H1 (cell line): Measurements from ENCODE around the gene C5orf46. TPM values are rescaled to one million over a fixed set of nuclear protein-coding genes. Genes with fewer than 3 reads are reported as not detected.

Source experiments
- CTCF ChIA-PET: fragments of 300-600 bp; sonication (Branson Sonifier 250); formaldehyde crosslinking; loops from one replicate; lab custom pipeline; 2021; ENCODE audit not compliant: partially characterized antibody; lab: Charles Lee
- POLR2A ChIA-PET: fragments of 300-600 bp; sonication (Branson Sonifier 250); formaldehyde crosslinking; loops from one replicate; lab custom pipeline; 2021; ENCODE audit warnings: inconsistent platforms; ENCODE audit not compliant: partially characterized antibody; lab: Charles Lee
- DNase-seq, 2 experiments: peaks; one replicate each; pipeline versions ENCODE4 v3.0.0 to v3.0.0-alpha.2; 2010 to 2022; ENCODE audit warnings: low spot score in 2 of 2, low read depth in 1 of 2, mixed read lengths in 1 of 2
- FAIRE-seq: peaks from 2 replicates; lab custom pipeline; 2011; peaks lifted over from hg19 to GRCh38; lab: Jason Lieb, UNC
- H2AFZ ChIP-seq: 2 replicates; pipeline ENCODE4 v1.8.1; 2012; ENCODE audit warnings: low read length, inconsistent platforms
- H2AK5ac ChIP-seq: 2 replicates; pipeline ENCODE4 v1.6.1; 2013; ENCODE audit warnings: low read depth, low read length
- H2BK120ac ChIP-seq: replicated peaks from 2 replicates; pipeline ENCODE3; 2013; ENCODE audit warnings: low read depth, low read length, inconsistent platforms
- H2BK12ac ChIP-seq: 2 replicates; pipeline ENCODE4 v1.6.1; 2013; ENCODE audit warnings: low read depth, low read length
- H2BK15ac ChIP-seq: 2 replicates; pipeline ENCODE4 v1.6.1; 2013; ENCODE audit warnings: low read length
- H2BK20ac ChIP-seq: 2 replicates; pipeline ENCODE4 v1.6.1; 2013; ENCODE audit warnings: low read length
- H2BK5ac ChIP-seq: 2 replicates; pipeline ENCODE4 v1.6.1; 2013; ENCODE audit warnings: low read depth, low read length
- H3K14ac ChIP-seq: 2 replicates; pipeline ENCODE4 v1.6.1; 2013; ENCODE audit warnings: inconsistent platforms; ENCODE audit not compliant: insufficient read length
- H3K18ac ChIP-seq: 2 replicates; pipeline ENCODE4 v1.6.1; 2013; ENCODE audit warnings: low read length; ENCODE audit errors: extremely low read depth
- H3K23ac ChIP-seq: 2 replicates; pipeline ENCODE4 v1.6.1; 2013; ENCODE audit warnings: inconsistent platforms; ENCODE audit not compliant: insufficient read length
- H3K23me2 ChIP-seq: 2 replicates; pipeline ENCODE4 v1.6.1; 2013; ENCODE audit warnings: low read depth, low read length
- H3K27ac ChIP-seq: 2 replicates; pipeline ENCODE4 v1.6.1; 2011; ENCODE audit warnings: low read depth, low read length, inconsistent platforms
- H3K27me3 ChIP-seq, 4 experiments: replicated peaks in 1 of 4; 1 replicate in 1 of 4; 2 replicates in 3 of 4; pipeline versions ENCODE4 v1.6.1 to v1.8.1; 2011 to 2013; ENCODE audit warnings: low read length in 3 of 4, mild to moderate bottlenecking in 3 of 4, inconsistent platforms in 2 of 4, mixed read lengths in 2 of 4, moderate library complexity in 1 of 4; ENCODE audit not compliant: control insufficient read depth in 3 of 4, insufficient read depth in 3 of 4; ENCODE audit errors: extremely low read depth in 1 of 4
- H3K36me3 ChIP-seq, 4 experiments: 2 replicates each; pipeline versions ENCODE4 v1.6.1 to v1.8.1; 2011 to 2013; ENCODE audit warnings: mild to moderate bottlenecking in 4 of 4, low read length in 3 of 4, moderate library complexity in 2 of 4, control low read depth in 1 of 4, inconsistent platforms in 1 of 4; ENCODE audit not compliant: insufficient read depth in 4 of 4, control insufficient read depth in 2 of 4
- H3K4ac ChIP-seq: replicated peaks from 2 replicates; pipeline ENCODE3; 2013; ENCODE audit warnings: low read length, low read depth, mixed read lengths, inconsistent platforms; ENCODE audit not compliant: insufficient read length
- H3K4me1 ChIP-seq, 4 experiments: replicated peaks in 1 of 4; 1 replicate in 1 of 4; 2 replicates in 3 of 4; pipeline versions ENCODE4 v1.6.1 to v1.8.1; 2011 to 2013; ENCODE audit warnings: low read length in 3 of 4, inconsistent platforms in 2 of 4, mixed read lengths in 1 of 4; ENCODE audit not compliant: insufficient read depth in 4 of 4, control insufficient read depth in 3 of 4
- H3K4me2 ChIP-seq, 2 experiments: 2 replicates each; pipeline versions ENCODE4 v1.6.1 to v1.8.1; 2011 to 2013; ENCODE audit warnings: low read depth in 2 of 2, low read length in 2 of 2, control low read depth in 1 of 2, inconsistent platforms in 1 of 2, mild to moderate bottlenecking in 1 of 2; ENCODE audit not compliant: insufficient read depth in 1 of 2
- H3K4me3 ChIP-seq, 4 experiments: fragments of 200-600, 300-600 bp in 1 of 4; sonication (generic), shearing (Covaris generic), sonication (Bioruptor Twin) in 1 of 4; 2 replicates each; pipeline versions ENCODE4 v1.5.1 to v1.8.1; 2011 to 2016; ENCODE audit warnings: low read length in 4 of 4, low read depth in 3 of 4, control low read depth in 2 of 4, inconsistent platforms in 2 of 4, mild to moderate bottlenecking in 2 of 4, mixed read lengths in 1 of 4, moderate library complexity in 1 of 4; ENCODE audit not compliant: insufficient read depth in 2 of 4; ENCODE audit errors: extremely low read depth in 1 of 4
- H3K56ac ChIP-seq: replicated peaks from 2 replicates; pipeline ENCODE3; 2013; ENCODE audit warnings: low read depth, mild to moderate bottlenecking, mixed read lengths, low read length, inconsistent platforms; ENCODE audit not compliant: insufficient read length
- H3K79me1 ChIP-seq: 2 replicates; pipeline ENCODE4 v1.6.1; 2013; ENCODE audit warnings: low read depth, low read length, control low read depth
- H3K79me2 ChIP-seq, 2 experiments: 2 replicates each; pipeline versions ENCODE4 v1.6.1 to v1.8.1; 2012 to 2013; ENCODE audit warnings: low read length in 2 of 2, mild to moderate bottlenecking in 2 of 2, inconsistent platforms in 1 of 2; ENCODE audit not compliant: insufficient read depth in 2 of 2, control insufficient read depth in 1 of 2
- H3K9ac ChIP-seq, 4 experiments: replicated peaks in 1 of 4; 1 replicate in 1 of 4; 2 replicates in 3 of 4; pipeline versions ENCODE4 v1.6.1 to v1.8.1; 2011 to 2013; ENCODE audit warnings: low read depth in 3 of 4, low read length in 3 of 4, control low read depth in 2 of 4, mild to moderate bottlenecking in 2 of 4, moderate library complexity in 2 of 4, inconsistent platforms in 1 of 4; ENCODE audit errors: extremely low read depth in 1 of 4
- H3K9me3 ChIP-seq, 2 experiments: 2 replicates each; pipeline versions ENCODE4 v1.6.1 to v1.8.1; 2012 to 2013; ENCODE audit warnings: mild to moderate bottlenecking in 2 of 2, moderate library complexity in 2 of 2, control low read depth in 1 of 2, inconsistent platforms in 1 of 2, low read depth in 1 of 2, low read length in 1 of 2, mixed read lengths in 1 of 2; ENCODE audit not compliant: insufficient read depth in 2 of 2
- H4K20me1 ChIP-seq, 2 experiments: replicated peaks in 1 of 2; 2 replicates each; pipeline versions ENCODE3 to v1.8.1; 2011 to 2013; ENCODE audit warnings: inconsistent platforms in 2 of 2, low read length in 2 of 2, mild to moderate bottlenecking in 1 of 2; ENCODE audit not compliant: insufficient read depth in 2 of 2, control insufficient read depth in 1 of 2
- H4K5ac ChIP-seq: 2 replicates; pipeline ENCODE4 v1.6.1; 2013; ENCODE audit warnings: low read length, low read depth, mixed read lengths, inconsistent platforms; ENCODE audit not compliant: insufficient read length
- H4K8ac ChIP-seq: 2 replicates; pipeline ENCODE4 v1.8.0; 2013; ENCODE audit warnings: mild to moderate bottlenecking, moderate library complexity, low read length, inconsistent platforms; ENCODE audit not compliant: insufficient read depth; ENCODE audit errors: extremely low read depth
- H4K91ac ChIP-seq: replicated peaks from 2 replicates; pipeline ENCODE3; 2013; ENCODE audit warnings: low read length, mixed read lengths, inconsistent platforms; ENCODE audit not compliant: insufficient read length
- CBX5 ChIP-seq: fragments of 300-800, 300-1000 bp; sonication (generic); IDR thresholded peaks from 2 replicates; pipeline ENCODE4 v1.7.1; 2016; ENCODE audit warnings: antibody characterized with exemption, low read length, low read depth
- CHD1 ChIP-seq: IDR thresholded peaks from 2 replicates; pipeline ENCODE4 v1.6.1; 2012; ENCODE audit warnings: low read depth, low read length, improper control_type of control experiment
- GTF2F1 ChIP-seq: IDR thresholded peaks from 2 replicates; pipeline ENCODE4 v1.6.1; 2012; ENCODE audit warnings: low read depth, low read length, improper control_type of control experiment, borderline replicate concordance
- HDAC2 ChIP-seq, 2 experiments: fragments of 300-600 bp in 1 of 2; sonication (generic) in 1 of 2; IDR thresholded peaks; 2 replicates each; pipeline ENCODE4 v1.6.1; 2011 to 2012; ENCODE audit warnings: low read depth in 2 of 2, low read length in 2 of 2, mild to moderate bottlenecking in 2 of 2, moderate library complexity in 2 of 2, borderline replicate concordance in 1 of 2, inconsistent platforms in 1 of 2
- KDM1A ChIP-seq: fragments of 200-600, 300-600 bp; sonication (generic); IDR thresholded peaks from 2 replicates; pipeline ENCODE4 v1.7.1; 2016; ENCODE audit warnings: mild to moderate bottlenecking, low read length, borderline replicate concordance
- RAD21 ChIP-seq, 2 experiments: IDR thresholded peaks in 1 of 2; conservative IDR thresholded peaks in 1 of 2; 2 replicates each; pipeline ENCODE4 v1.6.1; 2011; ENCODE audit warnings: low read depth in 2 of 2, low read length in 2 of 2, improper control_type of control experiment in 1 of 2, inconsistent platforms in 1 of 2, mild to moderate bottlenecking in 1 of 2, moderate library complexity in 1 of 2
- RNF2 ChIP-seq: fragments of 200-900, 300-1000 bp; sonication (generic); IDR thresholded peaks from 2 replicates; pipeline ENCODE4 v1.7.1; 2016; ENCODE audit warnings: borderline replicate concordance, low read depth, mild to moderate bottlenecking, antibody characterized with exemption, low read length; ENCODE audit not compliant: poor library complexity, severe bottlenecking; ENCODE audit errors: missing control alignments
- SIX5 ChIP-seq: IDR thresholded peaks from 2 replicates; pipeline ENCODE4 v1.6.1; 2011; ENCODE audit warnings: mild to moderate bottlenecking, low read depth, low read length
- YY1 ChIP-seq: IDR thresholded peaks from 2 replicates; pipeline ENCODE4 v1.6.1; 2011; ENCODE audit warnings: low read depth, mild to moderate bottlenecking, low read length
- WGBS, 2 experiments: shearing (Covaris generic) in 1 of 2; methylation state at CpG; one replicate each; pipeline versions ENCODE4 v1.1.6 to v1.1.7; 2013 to 2015; ENCODE audit warnings: low lambda C conversion rate in 2 of 2, mixed read lengths in 2 of 2, inconsistent platforms in 1 of 2, low coverage in 1 of 2, missing lambda C conversion rate in 1 of 2; ENCODE audit not compliant: insufficient replicate concordance in 2 of 2, insufficient coverage in 1 of 2, insufficient read length in 1 of 2; ENCODE audit errors: extremely low coverage in 1 of 2, missing lambda C conversion rate in 1 of 2; 5-methylcytosine and 5-hydroxymethylcytosine counted together
- polyA plus RNA-seq, 7 experiments: library from polyadenylated mRNA; depleted of rRNA in 3 of 7; stranded (reverse) in 5 of 7; unstranded in 2 of 7; fragments of >200 nt in 5 of 7; fragments of 200-250 nt in 2 of 7; gene quantifications; 1 replicate in 5 of 7; 2 replicates in 1 of 7; 4 replicates in 1 of 7; pipeline versions ENCODE4 v1.2.1 to v1.2.3, GENCODE V29; 2011 to 2013; ENCODE audit warnings: missing spikeins in 2 of 7, mixed read lengths in 2 of 7
- total RNA-seq: library from RNA; stranded (reverse); fragmentation: NEBNext Ultra II Directional; extraction: Animal tissue kit (Norgen Biotek cat#: 25700); gene quantifications from 2 replicates; pipeline ENCODE4 v1.2.1, GENCODE V29; 2021

Gene C5orf46
- total and polyA plus RNA-seq, 2 of the 8 experiments (the other 6 are each of a cell fraction or from before 2014, with no cell fraction given), result not detected

DNA sequence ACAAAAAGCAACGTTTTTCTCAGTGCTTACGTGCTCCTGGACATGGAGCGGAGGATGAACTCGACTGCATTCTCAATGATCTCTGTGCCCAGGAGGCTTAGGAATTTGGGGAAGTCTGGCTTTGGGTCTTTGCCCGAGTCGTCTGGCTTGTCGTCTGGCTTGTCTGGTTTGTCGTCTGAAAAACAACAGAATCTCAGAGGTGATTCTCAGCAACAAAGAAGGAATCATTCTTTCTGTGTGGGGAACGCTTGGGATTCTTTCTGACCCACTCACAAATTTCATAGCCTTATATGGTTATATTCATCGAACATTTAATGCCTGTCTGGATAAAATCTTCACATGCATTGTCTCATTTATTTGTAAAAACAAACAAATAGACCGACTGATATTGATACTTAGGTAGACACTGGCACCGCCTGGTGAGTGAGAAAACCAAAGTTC is 4.7 kb downstream of the C5orf46 start:
- POLR2A ChIA-PET, result interaction anchor here (0.7 to 1.7 kb wide), 3 partner anchors 27 to 59 kb away, joined by 3 to 5 read pairs (median 3); no protein-coding TSS in a partner anchor

More for the DNA sequence above, 4.7 kb downstream of the C5orf46 start:
- Histone ChIP-seq H3K4me3 (no peak overlapping the region), H3K18ac (no peak overlapping the region), H3K36me3 (no peaks in the 10 kb centered on the region), H4K20me1 (no peaks in the 10 kb centered on the region), H3K79me1 (no peaks in the 10 kb centered on the region), H3K4me1 (no peaks in the 10 kb centered on the region), H3K9me3 (no peaks in the 10 kb centered on the region), H3K23ac (no peak overlapping the region), H2BK5ac (no peak overlapping the region), H3K79me2 (no peaks in the 10 kb centered on the region), H4K8ac (no peak overlapping the region), H2BK12ac (no peak overlapping the region), H4K91ac (no peak overlapping the region), H3K14ac (no peak overlapping the region), H2AFZ (peak overlapping the region; percentile 82; the same call in 1 of the 2 replicates), H3K27me3 (no peaks in the 10 kb centered on the region), H3K4ac (no peak overlapping the region), H2BK20ac (no peak overlapping the region), H2BK120ac (no peak overlapping the region), H4K5ac (no peak overlapping the region), H3K9ac (no peak overlapping the region), H2BK15ac (no peak overlapping the region), H3K56ac (no peak overlapping the region), H3K4me2 (no peak overlapping the region), H2AK5ac (no peak overlapping the region), H3K27ac (no peak overlapping the region), H3K23me2 (no peaks in the 10 kb centered on the region)
- FAIRE-seq (peak; percentile 13), DNase-seq (no peak)
- no peak for TF ChIP-seq YY1
- no peak for TF ChIP-seq GTF2F1
- TF ChIP-seq RAD21 (IDR thresholded peaks at IDR 0.05 in 1 of 2, conservative IDR thresholded peaks at IDR 0.05 in 1 of 2; ENCODE audit: low read depth in 2 of 2, low read length in 2 of 2), result peak in 1 of 2 experiments; percentile 9; a peak in 1 of 4 replicates
- TF ChIP-seq RNF2, result no peak
- no peak for TF ChIP-seq KDM1A
- no peak for TF ChIP-seq SIX5
- TF ChIP-seq CBX5, result no peak
- no peak for TF ChIP-seq HDAC2 (IDR thresholded peaks at IDR 0.05; ENCODE audit: borderline replicate concordance in 1 of 2, low read depth in 2 of 2, low read length in 2 of 2)
- TF ChIP-seq CHD1, result no peak
- CTCF ChIA-PET, result interaction anchor here (0.6 to 1.5 kb wide), 4 partner anchors 9 to 19 kb away, joined by 3 to 4 read pairs (median 3); no protein-coding TSS in a partner anchor
- WGBS, 2 experiments, result 86% methylated on average over 12 of the region's 12 CpGs; no CpG with 5 or more reads in 1 of the 2 experiments
